ENCODE results near the gene HOXC12.

The HOXC12 gene

DNA sequence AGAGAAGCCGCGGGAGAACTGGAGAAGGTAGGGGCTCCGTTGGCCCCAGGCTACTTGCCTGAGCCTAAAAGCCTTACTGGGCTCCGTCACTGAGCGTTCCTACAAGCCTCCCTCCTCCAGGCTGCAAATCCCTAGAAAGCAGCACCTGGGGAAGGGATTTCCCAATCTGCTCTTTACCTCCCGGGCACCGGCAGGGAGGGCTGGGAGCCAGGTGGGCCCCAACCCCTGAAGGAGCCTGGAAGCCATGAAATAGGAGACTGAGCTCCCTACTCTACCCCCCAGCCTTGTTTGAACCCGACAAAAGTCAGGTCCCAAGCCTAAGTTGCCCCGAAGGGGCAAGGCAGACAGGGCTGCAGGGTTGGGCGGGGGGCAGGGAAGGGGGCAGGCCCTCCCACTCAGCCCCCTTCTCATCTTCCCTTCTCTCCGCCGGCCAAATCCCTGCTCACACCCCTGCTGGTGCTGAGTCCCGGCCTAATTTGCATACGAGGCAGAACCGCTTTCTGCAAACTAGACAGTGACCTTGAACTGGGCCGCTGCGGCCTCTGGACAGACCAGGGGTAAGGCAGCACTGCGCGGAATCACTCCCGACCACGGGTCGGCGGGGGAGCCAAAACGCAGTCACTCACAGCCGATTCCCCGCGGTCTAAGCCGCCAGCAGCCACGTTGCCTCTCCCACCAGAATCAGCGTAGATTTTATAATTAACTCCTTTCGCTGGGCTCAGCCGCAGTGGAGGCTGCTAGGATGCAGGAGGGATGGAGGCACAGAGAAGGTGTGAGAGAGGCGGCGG, 3.7 kb upstream of the HOXC12 start:
- no peak for TF ChIP-seq CREB1 (IDR thresholded peaks at IDR 0.05; ENCODE audit: low read depth)
- TF ChIP-seq TAF1 (IDR thresholded peaks at IDR 0.05; ENCODE audit: low read depth), result no peak
- TF ChIP-seq TCF12 (IDR thresholded peaks at IDR 0.05; ENCODE audit: low read depth), result no peak
- TF ChIP-seq, protein P1, sequence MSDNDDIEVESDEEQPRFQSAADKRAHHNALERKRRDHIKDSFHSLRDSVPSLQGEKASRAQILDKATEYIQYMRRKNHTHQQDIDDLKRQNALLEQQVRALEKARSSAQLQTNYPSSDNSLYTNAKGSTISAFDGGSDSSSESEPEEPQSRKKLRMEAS (IDR thresholded peaks at IDR 0.05), result no peak
- no peak for TF ChIP-seq TEAD4 (IDR thresholded peaks at IDR 0.05)
- no peak for TF ChIP-seq EP300 (IDR thresholded peaks at IDR 0.05; ENCODE audit: borderline replicate concordance)
- no peak for TF ChIP-seq CEBPB (IDR thresholded peaks at IDR 0.05)
- TF ChIP-seq YY1 (IDR thresholded peaks at IDR 0.05; ENCODE audit: low read depth), result no peak
- no peak for TF ChIP-seq FOXM1 (IDR thresholded peaks at IDR 0.05; ENCODE audit: borderline replicate concordance, low read depth)
- no peak for TF ChIP-seq RAD21 (IDR thresholded peaks at IDR 0.05; ENCODE audit: low read depth)
- no peak for TF ChIP-seq USF1 (IDR thresholded peaks at IDR 0.05)
- no peak for TF ChIP-seq ZBTB7A (IDR thresholded peaks at IDR 0.05; ENCODE audit: low read depth)
- no peak for TF ChIP-seq EGR1 (IDR thresholded peaks at IDR 0.05)
- no peak for TF ChIP-seq REST (IDR thresholded peaks at IDR 0.05; ENCODE audit: low read depth)
- no peak for TF ChIP-seq NFIC (IDR thresholded peaks at IDR 0.05)

GRCh38 chr12:53951577-53952334, 2.9 kb upstream of the HOXC12 start:
- TF ChIP-seq CEBPB (IDR thresholded peaks at IDR 0.05), result no peak
- no peak for TF ChIP-seq ZBTB7A (IDR thresholded peaks at IDR 0.05; ENCODE audit: low read depth)
- TF ChIP-seq, protein P1 (IDR thresholded peaks at IDR 0.05), result no peak
- TF ChIP-seq RAD21 (IDR thresholded peaks at IDR 0.05; ENCODE audit: low read depth), result no peak
- TF ChIP-seq YY1 (IDR thresholded peaks at IDR 0.05; ENCODE audit: low read depth), result no peak
- TF ChIP-seq TEAD4 (IDR thresholded peaks at IDR 0.05), result no peak
- no peak for TF ChIP-seq TAF1 (IDR thresholded peaks at IDR 0.05; ENCODE audit: low read depth)
- TF ChIP-seq REST (IDR thresholded peaks at IDR 0.05; ENCODE audit: low read depth), result no peak
- TF ChIP-seq CREB1 (IDR thresholded peaks at IDR 0.05; ENCODE audit: low read depth), result no peak
- no peak for TF ChIP-seq EP300 (IDR thresholded peaks at IDR 0.05; ENCODE audit: borderline replicate concordance)
- TF ChIP-seq TCF12 (IDR thresholded peaks at IDR 0.05; ENCODE audit: low read depth), result no peak
- no peak for TF ChIP-seq FOXM1 (IDR thresholded peaks at IDR 0.05; ENCODE audit: borderline replicate concordance, low read depth)
- no peak for TF ChIP-seq EGR1 (IDR thresholded peaks at IDR 0.05)
- TF ChIP-seq USF1 (IDR thresholded peaks at IDR 0.05), result no peak
- TF ChIP-seq NFIC (IDR thresholded peaks at IDR 0.05), result no peak

GRCh38 chr12:53952335-53952694, 2.4 kb upstream of the HOXC12 start:
- TF ChIP-seq USF1 (IDR thresholded peaks at IDR 0.05) (no peak), TCF12 (IDR thresholded peaks at IDR 0.05; ENCODE audit: low read depth) (no peak), YY1 (IDR thresholded peaks at IDR 0.05; ENCODE audit: low read depth) (no peak), CEBPB (IDR thresholded peaks at IDR 0.05) (no peak), CREB1 (IDR thresholded peaks at IDR 0.05; ENCODE audit: low read depth) (no peak), REST (IDR thresholded peaks at IDR 0.05; ENCODE audit: low read depth) (no peak), EP300 (IDR thresholded peaks at IDR 0.05; ENCODE audit: borderline replicate concordance) (no peak), TEAD4 (IDR thresholded peaks at IDR 0.05) (no peak), TAF1 (IDR thresholded peaks at IDR 0.05; ENCODE audit: low read depth) (no peak), NFIC (IDR thresholded peaks at IDR 0.05) (no peak), RAD21 (IDR thresholded peaks at IDR 0.05; ENCODE audit: low read depth) (no peak), EGR1 (IDR thresholded peaks at IDR 0.05) (no peak), FOXM1 (IDR thresholded peaks at IDR 0.05; ENCODE audit: borderline replicate concordance, low read depth) (no peak), ZBTB7A (IDR thresholded peaks at IDR 0.05; ENCODE audit: low read depth) (no peak)
- TF ChIP-seq, protein P1 (IDR thresholded peaks at IDR 0.05), result no peak
